ENCODE data around the gene STAT2. TPM values are rescaled to one million over a fixed set of nuclear protein-coding genes. Genes with fewer than 3 reads are reported as not detected.
"Not testable (repeated sequence)": the region's sequence is repeated elsewhere in the genome, so short reads cannot be mapped to it uniquely, and the experiment has no call there.

STAT2 gene
- total and polyA plus RNA-seq, 9 donors, result 56.1 to 161 (median 90.2) TPM

DNA sequence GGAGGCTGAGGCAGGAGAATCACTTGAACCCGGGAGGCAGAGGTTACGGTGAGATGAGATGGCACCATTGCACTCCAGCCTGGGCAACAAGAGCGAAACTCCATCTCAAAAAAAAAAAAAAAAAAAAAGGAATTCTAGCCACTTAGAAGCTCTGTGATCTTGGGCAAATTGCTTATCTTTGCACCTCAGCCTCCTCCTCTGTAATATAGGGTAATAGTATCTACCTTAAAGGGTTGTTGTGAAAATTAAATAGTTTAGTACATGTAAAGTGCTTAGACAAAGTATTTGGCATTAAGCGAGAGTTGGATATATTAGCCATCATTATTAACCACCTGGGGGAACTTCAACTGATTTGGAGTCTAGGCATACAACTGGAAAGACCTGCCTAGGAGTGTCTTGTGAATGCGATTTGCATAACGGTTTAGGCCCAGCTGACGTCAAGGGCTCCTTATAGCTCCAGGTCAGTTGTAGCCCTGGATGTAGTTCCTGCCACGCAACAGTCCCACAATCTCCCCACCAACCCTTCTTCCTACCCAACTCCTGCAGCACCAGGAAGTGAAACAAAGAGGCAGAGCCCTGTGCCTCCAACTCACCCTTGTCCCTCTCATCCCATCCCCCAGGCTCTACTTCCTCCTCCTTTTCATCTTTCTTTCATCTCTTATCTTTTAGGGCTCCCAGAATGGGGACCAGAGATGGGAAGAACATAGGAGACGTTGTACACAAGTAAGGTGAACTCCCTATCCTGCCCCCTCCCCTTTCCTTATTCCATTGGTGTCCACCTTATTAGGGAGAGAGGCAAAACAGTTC lies 23.3 kb downstream of the STAT2 start:
- WGBS, 3 donors, result 79 to 84% (median 83%) methylated on average over 9 of the region's 9 CpGs
- Histone ChIP-seq H3K27ac (no peak overlapping the region), H3K36me3 (no peaks in the 10 kb centered on the region), H3K27me3 (no peaks in the 10 kb centered on the region), H3K4me1 (ENCODE audit: insufficient read depth) (peaks cover 7% of the 10 kb centered on the region), H3K9me3 (no peaks in the 10 kb centered on the region), H3K4me3 (no peak overlapping the region)
- TF ChIP-seq POLR2A (IDR thresholded peaks at IDR 0.05) (no peak), CTCF (IDR thresholded peaks at IDR 0.05) (no peak), EP300 (IDR thresholded peaks at IDR 0.05) (no peak)
- intact Hi-C loops (cut with DNase I), result loop anchor here in 1 of 4 donors (10.0 kb wide), 1 partner anchor 128 kb away; the partner anchor contains the start of gene SPRYD4
- DNase-seq, result no peak

DNA sequence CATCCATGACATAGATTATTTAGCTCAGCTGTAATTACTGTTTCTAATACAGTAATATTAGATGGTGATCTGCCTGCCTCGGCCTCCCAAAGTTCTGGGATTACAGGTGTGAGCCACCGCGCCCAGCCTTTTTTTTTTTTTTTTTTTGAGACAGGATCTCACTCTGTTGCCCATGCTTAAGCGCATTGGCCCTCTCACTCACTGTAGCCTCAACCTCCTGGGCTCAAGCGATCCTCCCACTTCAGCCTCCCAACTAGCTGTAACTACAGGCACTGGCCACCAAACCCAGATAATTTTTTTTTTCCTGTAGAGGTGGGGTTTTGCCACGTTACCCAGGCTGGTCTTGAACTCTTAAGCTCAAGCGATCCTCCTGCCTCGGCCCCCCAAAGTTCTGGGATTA lies 24.4 kb downstream of the STAT2 start:
- WGBS, 3 donors, result 94 to 95% (median 94%) methylated on average over 8 of the region's 8 CpGs

DNA sequence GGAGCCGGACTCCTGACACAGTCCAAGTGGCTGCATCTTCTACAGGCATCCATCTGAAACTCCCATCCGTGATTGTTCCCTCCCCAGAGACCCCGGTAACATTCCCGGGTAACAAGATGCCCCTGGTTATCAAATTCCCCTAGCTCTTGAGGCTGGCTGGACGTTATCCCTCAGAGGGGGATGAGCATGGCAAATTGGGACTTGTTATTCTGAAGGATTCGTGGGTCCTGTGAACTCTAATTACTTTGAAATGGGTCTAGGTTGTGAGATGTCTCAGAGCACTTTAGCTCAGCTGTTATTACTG lies 25.5 kb downstream of the STAT2 start:
- intact Hi-C loops (cut with DNase I), result loop anchor here in 1 of 4 donors (10.0 kb wide), 1 partner anchor 130 kb away; the partner anchor contains the start of gene SPRYD4
- TF ChIP-seq EP300 (IDR thresholded peaks at IDR 0.05), result no peak
- no peak for TF ChIP-seq POLR2A (IDR thresholded peaks at IDR 0.05)
- TF ChIP-seq CTCF (IDR thresholded peaks at IDR 0.05), result no peak
- peaks cover 7% of the 10 kb centered on the region for H3K4me1 ChIP-seq (ENCODE audit: insufficient read depth)
- DNase-seq, result no peak
- peak overlapping the region; percentile 49 for H3K4me3 ChIP-seq
- H3K27me3 ChIP-seq, result no peaks in the 10 kb centered on the region
- peak overlapping the region; percentile 91 to 93 for H3K27ac ChIP-seq
- H3K36me3 ChIP-seq, result no peaks in the 10 kb centered on the region
- 6 to 7% (median 7%) methylated on average over 6 of the region's 6 CpGs for WGBS, 3 donors
- H3K9me3 ChIP-seq, result no peaks in the 10 kb centered on the region

More for the DNA sequence above, 24.4 kb downstream of the STAT2 start:
- not testable (repeated sequence) for H3K36me3 ChIP-seq; H3K27me3 ChIP-seq; H3K4me1 ChIP-seq (ENCODE audit: insufficient read depth); H3K27ac ChIP-seq; H3K4me3 ChIP-seq; DNase-seq; H3K9me3 ChIP-seq
- intact Hi-C loops (cut with DNase I), result loop anchor here in 1 of 4 donors (10.0 kb wide), 1 partner anchor 129 kb away; the partner anchor contains the start of gene SPRYD4

- intact Hi-C loops (cut with DNase I), result loop anchor here in 1 of 4 donors (10.0 kb wide), 1 partner anchor 131 kb away; the partner anchor contains the start of gene SPRYD4
- 0 to 1% (median 0%) methylated on average over 45 of the region's 45 CpGs for WGBS, 3 donors
- Histone ChIP-seq H3K4me3 (peak within 1 kb of the TSS; percentile 49), H3K9me3 (no peaks in the 10 kb centered on the region), H3K27ac (peak within 1 kb of the TSS; percentile 91 to 93), H3K36me3 (no peaks in the 10 kb centered on the region), H3K4me1 (ENCODE audit: insufficient read depth) (peaks cover 7% of the 10 kb centered on the region), H3K27me3 (no peaks in the 10 kb centered on the region)
- peak; percentile 93 to 97 (median 95) for DNase-seq
- no peak for TF ChIP-seq EP300 (IDR thresholded peaks at IDR 0.05)
- peak; percentile 17 to 71 (median 68) for TF ChIP-seq CTCF (IDR thresholded peaks at IDR 0.05)
- peak; percentile 90 for TF ChIP-seq POLR2A (IDR thresholded peaks at IDR 0.05)
These were observed 26.0 kb downstream of the STAT2 start, which contains the start of gene PAN2 for GRCh38 chr12:56333679-56334489. Gene PAN2, minus strand, starts transcription at chr12:56334000. Its CDS starts 906 bp downstream, at chr12:56333094.
